Nephron (organoid): ENCODE measurements around the gene SASH1.

ENCODE experiments used
- H3K27ac Mint-ChIP-seq, 3 experiments: 2 replicates each; pipeline ENCODE4 v1.8.0; 2020; ENCODE audit warnings: mixed read lengths in 3 of 3, mild to moderate bottlenecking in 2 of 3, moderate library complexity in 1 of 3
- H3K27me3 Mint-ChIP-seq: 2 replicates; pipeline ENCODE4 v1.8.0; 2021; ENCODE audit warnings: low read depth, mild to moderate bottlenecking, moderate library complexity, mixed read lengths
- H3K36me3 Mint-ChIP-seq: 2 replicates; pipeline ENCODE4 v1.8.0; 2020; ENCODE audit warnings: low read depth, mixed read lengths
- H3K4me1 Mint-ChIP-seq: 2 replicates; pipeline ENCODE4 v1.8.0; 2020; ENCODE audit warnings: mixed read lengths
- H3K4me3 Mint-ChIP-seq, 3 experiments: 2 replicates each; pipeline ENCODE4 v1.8.0; 2020; ENCODE audit warnings: mild to moderate bottlenecking in 3 of 3, mixed read lengths in 3 of 3, moderate library complexity in 2 of 3
- H3K9me3 Mint-ChIP-seq: 2 replicates; pipeline ENCODE4 v1.8.0; 2020; ENCODE audit warnings: mixed read lengths
- TF ChIP-seq, protein P1 (sequence below), 3 experiments: fragments of 200-600 bp; sonication (generic); IDR thresholded peaks; one replicate each; pipeline ENCODE4 v1.5.0; 2021; ENCODE audit warnings: antibody characterized with exemption in 3 of 3; ENCODE audit not compliant: unreplicated experiment in 3 of 3

SASH1 gene

DNA sequence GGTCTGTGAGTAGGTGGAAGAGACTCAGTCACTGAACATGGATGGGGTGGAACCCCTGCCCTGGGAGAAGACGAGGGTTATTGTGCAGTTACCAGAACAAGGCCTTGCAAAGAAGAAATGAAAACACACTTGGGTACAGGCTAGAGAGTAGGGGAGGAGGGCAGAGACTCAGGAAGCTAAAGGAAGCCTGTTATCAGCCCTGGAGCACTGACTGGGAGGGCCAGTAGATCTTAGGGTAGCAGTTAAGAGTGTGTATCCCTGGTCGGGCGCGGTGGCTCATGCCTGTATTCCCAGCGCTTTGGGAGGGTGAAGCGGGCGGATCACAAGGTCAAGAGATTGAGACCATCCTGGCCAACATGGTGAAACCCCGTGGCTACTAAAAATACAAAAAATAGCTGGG is 74.4 kb downstream of the SASH1 start:
- peaks cover 65% of the 10 kb centered on the region for H3K4me1 Mint-ChIP-seq
- no peaks in the 10 kb centered on the region for H3K36me3 Mint-ChIP-seq
- peak overlapping the region; percentile 75 to 82 (median 75) for H3K27ac Mint-ChIP-seq
- no peaks in the 10 kb centered on the region for H3K9me3 Mint-ChIP-seq
- H3K27me3 Mint-ChIP-seq, result no peaks in the 10 kb centered on the region
- TF ChIP-seq, protein P1, sequence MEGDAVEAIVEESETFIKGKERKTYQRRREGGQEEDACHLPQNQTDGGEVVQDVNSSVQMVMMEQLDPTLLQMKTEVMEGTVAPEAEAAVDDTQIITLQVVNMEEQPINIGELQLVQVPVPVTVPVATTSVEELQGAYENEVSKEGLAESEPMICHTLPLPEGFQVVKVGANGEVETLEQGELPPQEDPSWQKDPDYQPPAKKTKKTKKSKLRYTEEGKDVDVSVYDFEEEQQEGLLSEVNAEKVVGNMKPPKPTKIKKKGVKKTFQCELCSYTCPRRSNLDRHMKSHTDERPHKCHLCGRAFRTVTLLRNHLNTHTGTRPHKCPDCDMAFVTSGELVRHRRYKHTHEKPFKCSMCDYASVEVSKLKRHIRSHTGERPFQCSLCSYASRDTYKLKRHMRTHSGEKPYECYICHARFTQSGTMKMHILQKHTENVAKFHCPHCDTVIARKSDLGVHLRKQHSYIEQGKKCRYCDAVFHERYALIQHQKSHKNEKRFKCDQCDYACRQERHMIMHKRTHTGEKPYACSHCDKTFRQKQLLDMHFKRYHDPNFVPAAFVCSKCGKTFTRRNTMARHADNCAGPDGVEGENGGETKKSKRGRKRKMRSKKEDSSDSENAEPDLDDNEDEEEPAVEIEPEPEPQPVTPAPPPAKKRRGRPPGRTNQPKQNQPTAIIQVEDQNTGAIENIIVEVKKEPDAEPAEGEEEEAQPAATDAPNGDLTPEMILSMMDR (IDR thresholded peaks at IDR 0.05; ENCODE audit: unreplicated experiment in 3 of 3), result no peak
- H3K4me3 Mint-ChIP-seq, result peak overlapping the region in 2 of 3 experiments; percentile 13 to 22

DNA sequence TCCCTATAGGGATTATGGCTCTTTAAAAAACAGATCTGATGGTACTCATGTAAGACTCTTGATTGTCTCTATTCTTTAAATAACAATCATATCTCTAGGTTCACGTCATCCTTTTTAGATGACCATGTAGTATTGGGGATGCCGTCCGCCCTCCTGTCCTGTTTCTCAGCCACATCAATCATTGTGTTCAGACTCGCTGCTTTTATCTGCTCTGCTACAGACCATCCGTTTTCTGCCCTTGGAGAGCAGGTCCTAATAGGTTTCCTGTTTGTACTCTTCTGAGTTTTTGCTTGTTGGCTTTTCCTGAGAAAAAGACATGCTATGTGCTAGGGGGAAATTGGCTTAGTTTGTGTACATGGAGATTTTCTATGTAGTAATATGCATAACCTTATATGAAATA is 76.8 kb downstream of the SASH1 start:
- peak overlapping the region in 1 of 3 experiments; percentile 0 for H3K27ac Mint-ChIP-seq

GRCh38 chr6:148422085-148422484 is 79.4 kb downstream of the SASH1 start:
- H3K27me3 Mint-ChIP-seq, result no peaks in the 10 kb centered on the region
- H3K4me3 Mint-ChIP-seq, result no peak overlapping the region

More for the DNA sequence above, 76.8 kb downstream of the SASH1 start:
- H3K27me3 Mint-ChIP-seq, result no peaks in the 10 kb centered on the region
- no peak overlapping the region for H3K4me3 Mint-ChIP-seq
- no peaks in the 10 kb centered on the region for H3K36me3 Mint-ChIP-seq
- no peaks in the 10 kb centered on the region for H3K9me3 Mint-ChIP-seq
- TF ChIP-seq, protein P1 (IDR thresholded peaks at IDR 0.05; ENCODE audit: unreplicated experiment in 3 of 3), result no peak
- H3K4me1 Mint-ChIP-seq, result peaks cover 63% of the 10 kb centered on the region

DNA sequence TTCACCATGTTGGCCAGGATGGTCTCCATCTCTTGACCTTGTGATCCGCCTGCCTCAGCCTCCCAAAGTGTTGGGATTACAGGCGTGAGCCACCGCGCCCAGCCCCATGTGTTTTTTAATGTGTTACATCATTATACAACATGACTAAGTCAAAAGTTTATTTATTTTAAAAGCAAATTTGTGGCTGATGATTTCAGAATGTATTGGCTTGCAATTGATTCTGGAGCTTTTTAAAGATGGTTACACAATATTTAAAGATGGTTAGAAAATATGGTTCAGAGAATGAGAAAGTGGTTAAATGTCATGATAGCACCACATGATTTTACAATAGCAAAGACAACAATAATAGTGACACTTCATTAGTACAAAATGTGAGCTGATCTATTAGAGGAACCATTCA is 80.5 kb downstream of the SASH1 start:
- peak overlapping the region; percentile 51 to 94 (median 73) for H3K27ac Mint-ChIP-seq
- H3K4me1 Mint-ChIP-seq, result peaks cover 45% of the 10 kb centered on the region
- H3K36me3 Mint-ChIP-seq, result peaks cover 3% of the 10 kb centered on the region
- TF ChIP-seq, protein P1 (IDR thresholded peaks at IDR 0.05; ENCODE audit: unreplicated experiment in 3 of 3), result no peak
- no peak overlapping the region for H3K4me3 Mint-ChIP-seq
- no peaks in the 10 kb centered on the region for H3K9me3 Mint-ChIP-seq
- H3K27me3 Mint-ChIP-seq, result no peaks in the 10 kb centered on the region

More at GRCh38 chr6:148422085-148422484, 79.4 kb downstream of the SASH1 start:
- TF ChIP-seq, protein P1 (IDR thresholded peaks at IDR 0.05; ENCODE audit: unreplicated experiment in 3 of 3), result no peak
- Mint-ChIP-seq H3K9me3 (no peaks in the 10 kb centered on the region), H3K4me1 (peaks cover 47% of the 10 kb centered on the region), H3K27ac (peak overlapping the region; percentile 58 to 94 (median 93)), H3K36me3 (peaks cover 3% of the 10 kb centered on the region)

DNA sequence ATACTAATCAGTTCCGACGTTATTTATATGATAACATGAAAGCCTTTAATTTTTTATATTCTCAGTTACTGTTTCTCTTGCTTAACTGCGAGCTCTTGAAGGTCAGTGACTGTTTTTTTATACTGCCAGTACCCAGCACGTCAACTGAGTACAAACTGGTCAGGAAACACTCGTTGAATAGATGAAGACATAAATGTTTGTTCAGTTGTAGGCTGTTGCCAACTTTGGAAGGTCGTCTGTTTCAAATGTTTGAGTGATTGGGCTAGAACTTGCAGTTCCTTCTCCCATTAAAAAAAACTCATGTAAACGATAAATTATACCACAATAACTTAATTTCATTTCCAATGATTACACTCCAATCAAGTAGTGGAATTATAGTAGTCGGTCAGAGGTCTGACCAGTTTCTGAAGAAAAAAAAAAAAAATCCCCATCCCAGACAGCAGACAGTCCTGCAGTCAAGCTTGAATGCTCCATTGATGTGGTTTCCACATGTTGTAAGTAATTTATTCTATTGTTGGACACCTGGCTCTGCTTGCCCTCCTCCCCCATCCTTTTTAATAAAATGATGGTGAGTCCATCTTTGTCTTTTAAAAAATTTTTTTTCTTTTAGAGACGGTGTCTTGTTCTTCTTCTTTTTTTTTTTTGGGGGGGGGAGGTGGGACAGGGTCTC is 81.1 kb downstream of the SASH1 start:
- no peaks in the 10 kb centered on the region for H3K27me3 Mint-ChIP-seq
- H3K27ac Mint-ChIP-seq, result peak overlapping the region; percentile 51 to 94 (median 73)
- H3K4me1 Mint-ChIP-seq, result peaks cover 39% of the 10 kb centered on the region
- H3K36me3 Mint-ChIP-seq, result peaks cover 3% of the 10 kb centered on the region
- TF ChIP-seq, protein P1 (IDR thresholded peaks at IDR 0.05; ENCODE audit: unreplicated experiment in 3 of 3), result no peak
- H3K4me3 Mint-ChIP-seq, result no peak overlapping the region
- no peaks in the 10 kb centered on the region for H3K9me3 Mint-ChIP-seq

DNA sequence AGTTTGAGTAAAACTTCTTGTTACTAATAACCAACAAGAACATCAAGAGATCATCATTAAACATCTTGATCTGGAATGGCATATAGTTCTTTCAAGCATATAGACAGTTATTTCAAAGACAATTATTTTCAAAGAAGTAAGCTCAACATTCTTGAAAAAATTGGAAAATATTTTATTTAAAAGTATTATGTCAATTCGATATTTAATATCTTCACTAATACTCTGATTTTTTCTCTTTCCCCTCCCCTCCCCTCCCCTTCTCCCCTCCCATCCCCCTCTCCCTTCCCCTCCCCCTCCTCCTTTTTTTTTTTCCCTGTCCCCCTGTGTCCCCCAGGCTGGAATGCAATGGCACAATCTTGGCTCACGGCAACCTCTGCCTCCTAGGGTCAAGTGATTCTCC is 82.8 kb downstream of the SASH1 start:
- Mint-ChIP-seq H3K4me3 (no peak overlapping the region), H3K9me3 (no peaks in the 10 kb centered on the region), H3K27ac (no peak overlapping the region), H3K27me3 (no peaks in the 10 kb centered on the region), H3K36me3 (peaks cover 3% of the 10 kb centered on the region), H3K4me1 (peaks cover 36% of the 10 kb centered on the region)
- TF ChIP-seq, protein P1 (IDR thresholded peaks at IDR 0.05; ENCODE audit: unreplicated experiment in 3 of 3), result no peak
